ENCODE measurements around the gene EIF1AD. TPM values are rescaled to one million over a fixed set of nuclear protein-coding genes. Genes with fewer than 3 reads are reported as not detected.

EIF1AD gene
- total and polyA plus RNA-seq, 11 donors = 12.9 to 44.0 (median 20.7) TPM

GRCh38 chr11:65961267-65962140, 40.5 kb downstream of the EIF1AD start, which contains the start of gene SART1:
Gene SART1, plus strand, starts transcription at chr11:65961734. Its CDS starts 47 bp downstream, at chr11:65961781.
- no peak for TF ChIP-seq CTCF (IDR thresholded peaks at IDR 0.05)
- peak in 1 of 2 donors; percentile 81 for TF ChIP-seq POLR2A (IDR thresholded peaks at IDR 0.05)
- peak; percentile 99 for DNase-seq
- Histone ChIP-seq H3K27ac (peak within 1 kb of the TSS; percentile 57 to 96 (median 90)), H3K4me1 (peaks cover 3 to 28% (median 23%) of the 10 kb centered on the region in 12 donors), H3K9me3 (no peaks in the 10 kb centered on the region), H3K27me3 (no peaks in the 10 kb centered on the region), H3K36me3 (peaks cover 4 to 31% (median 28%) of the 10 kb centered on the region in 9 donors), H3K4me3 (peak within 1 kb of the TSS; percentile 77 to 99 (median 92))
- WGBS, 4 donors = 0 to 1% (median 1%) methylated on average over 67 to 97 of the region's 97 CpGs
- intact Hi-C loops (cut with DNase I) = loop anchor here (1.0 to 5.0 kb wide), 10 partner anchors 36 to 74 kb away; partner anchors contain the start of genes BANF1 (in 6 of the 10), EIF1AD (in 6 of the 10), FIBP (in 3 of the 10) and C11orf68 (in 2 of the 10)
- ATAC-seq = peak; percentile 98 to 99 (median 98)

DNA sequence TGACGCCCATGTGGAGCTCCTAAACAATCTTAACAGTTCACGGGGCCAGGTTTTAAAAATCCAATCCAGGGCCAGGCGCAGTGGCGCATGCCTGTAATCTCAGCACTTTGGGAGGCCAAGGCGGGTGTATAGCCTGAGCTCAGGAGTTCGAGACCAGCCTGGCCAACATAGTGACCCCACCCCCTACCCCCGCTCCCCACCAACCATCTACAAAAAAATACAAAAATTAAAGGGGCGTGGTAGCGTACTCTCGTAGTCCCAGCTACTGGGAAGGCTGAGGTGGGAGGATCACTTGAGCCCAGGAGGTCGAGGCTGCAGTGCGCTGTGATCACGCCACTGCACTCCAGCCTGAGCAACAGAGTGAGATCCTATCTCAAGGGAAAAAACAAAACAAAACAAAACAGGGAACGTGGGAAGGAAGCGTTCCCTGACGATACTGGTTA, 41.1 kb downstream of the EIF1AD start:
- peak overlapping the region; percentile 77 to 99 (median 92) for H3K4me3 ChIP-seq
- no peaks in the 10 kb centered on the region for H3K9me3 ChIP-seq
- H3K36me3 ChIP-seq = peaks cover 4 to 25% (median 21%) of the 10 kb centered on the region in 9 donors
- H3K27me3 ChIP-seq = no peaks in the 10 kb centered on the region
- intact Hi-C loops (cut with DNase I) = loop anchor here (1.0 to 5.0 kb wide), 10 partner anchors 36 to 74 kb away; partner anchors contain the start of genes BANF1 (in 6 of the 10), EIF1AD (in 6 of the 10), FIBP (in 3 of the 10) and C11orf68 (in 2 of the 10)
- ATAC-seq (peak in 1 of 4 donors; percentile 1), DNase-seq (no peak)
- H3K27ac ChIP-seq = peak overlapping the region; percentile 57 to 96 (median 90)
- TF ChIP-seq POLR2A (IDR thresholded peaks at IDR 0.05) = no peak
- TF ChIP-seq CTCF (IDR thresholded peaks at IDR 0.05) = no peak
- H3K4me1 ChIP-seq = peaks cover 3 to 28% (median 23%) of the 10 kb centered on the region in 12 donors
- 52 to 58% (median 56%) methylated on average over 16 of the region's 16 CpGs for WGBS, 4 donors

DNA sequence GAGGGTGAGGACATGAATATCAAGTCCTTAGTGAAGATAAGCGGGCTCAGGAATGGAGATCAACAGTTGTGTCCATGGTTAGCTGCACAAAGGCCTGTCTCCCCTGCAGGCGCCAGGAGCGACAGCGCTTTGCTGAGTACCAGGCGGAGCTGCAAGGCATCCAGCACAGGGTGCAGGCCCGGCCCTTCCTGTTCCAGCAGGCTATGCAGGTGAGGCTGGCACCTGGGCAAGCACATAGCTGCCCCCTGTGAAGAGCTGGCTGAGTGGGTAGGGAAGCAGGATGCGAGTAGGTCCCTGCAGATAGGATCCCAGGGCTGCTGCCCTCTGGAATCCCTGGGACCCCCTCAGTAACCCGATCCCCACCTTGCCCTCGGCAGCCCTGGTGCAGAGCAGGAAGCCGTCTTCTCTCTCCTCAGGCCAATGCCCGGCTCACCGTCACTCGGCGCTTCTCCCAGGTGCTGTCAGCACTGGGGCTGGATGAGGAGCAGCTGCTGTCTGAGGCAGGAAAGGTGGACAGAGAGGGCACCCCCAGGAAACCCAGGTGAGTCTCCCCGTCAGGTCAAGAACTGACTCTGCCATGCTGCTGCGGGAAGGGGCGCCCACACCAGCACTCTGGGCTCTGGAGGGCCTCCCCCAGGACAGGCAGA, 43.1 kb downstream of the EIF1AD start:
- WGBS, 4 donors = 69 to 79% (median 74%) methylated on average over 17 of the region's 17 CpGs
- no peak for DNase-seq

More for the DNA sequence above, 43.1 kb downstream of the EIF1AD start:
- no peaks in the 10 kb centered on the region for H3K9me3 ChIP-seq
- TF ChIP-seq POLR2A (IDR thresholded peaks at IDR 0.05) = no peak
- TF ChIP-seq CTCF (IDR thresholded peaks at IDR 0.05) = no peak
- intact Hi-C loops (cut with DNase I) = loop anchor here in 3 of 10 donors (5.0 kb wide), 1 partner anchor 37 kb away; no protein-coding TSS in a partner anchor
- H3K4me1 ChIP-seq = peaks cover 3 to 26% (median 20%) of the 10 kb centered on the region in 12 donors
- peaks cover 0 to 6% (median 0%) of the 10 kb centered on the region in 9 donors for H3K27me3 ChIP-seq
- no peak overlapping the region for H3K4me3 ChIP-seq
- peaks cover 0 to 5% (median 2%) of the 10 kb centered on the region in 9 donors for H3K36me3 ChIP-seq
- no peak for ATAC-seq
- no peak overlapping the region for H3K27ac ChIP-seq
